GM12878 (cell line): ENCODE data around the gene ARSJ. TPM values are rescaled to one million over a fixed set of nuclear protein-coding genes. Genes with fewer than 3 reads are reported as not detected.

Experiments
- ATAC-seq: fragments of 200-7000 bp; cut with Tn5 transposase; 3 replicates; pipeline ENCODE4 v1.9.1; 2020; ENCODE audit warnings: mild to moderate bottlenecking, moderate library complexity
- BruUV-seq: library from RNA; stranded (reverse); fragments of 400-500 nt; replicated peaks from 2 replicates; lab custom pipeline; 2021; lab: Mats Ljungman, UMichigan
- CTCF ChIA-PET: fragments of 300-600 bp; sonication (Branson Sonifier 250); formaldehyde crosslinking; extraction: SDS; loops from one replicate; lab custom pipeline; 2021; ENCODE audit warnings: inconsistent platforms; lab: Yijun Ruan, JAX
- POLR2A ChIA-PET: fragments of 350-600 bp; formaldehyde crosslinking; extraction: SDS; loops from one replicate; lab custom pipeline; 2021; ENCODE audit warnings: inconsistent platforms; lab: Charles Lee
- RAD21 ChIA-PET: fragments of 300-600 bp; sonication (Branson Sonifier 250); formaldehyde crosslinking; loops from one replicate; lab custom pipeline; 2023; ENCODE audit warnings: antibody characterized with exemption; ENCODE audit not compliant: unreplicated experiment; lab: Charles Lee
- SMC1A ChIA-PET: fragments of 300-600 bp; sonication (Branson Sonifier 250); formaldehyde crosslinking; loops from one replicate; lab custom pipeline; 2023; ENCODE audit not compliant: unreplicated experiment, uncharacterized antibody; lab: Charles Lee
- DNase-seq: peaks from one replicate; pipeline ENCODE4 v3.0.0-alpha.2; 2011; ENCODE audit warnings: low read depth, low spot score
- FAIRE-seq: peaks from 3 replicates; lab custom pipeline; 2011; peaks lifted over from hg19 to GRCh38; lab: Jason Lieb, UNC
- H2AFZ ChIP-seq: 2 replicates; pipeline ENCODE4 v1.6.0; 2011; ENCODE audit warnings: low read depth, low read length, control low read depth; ENCODE audit not compliant: control insufficient read depth
- H3K27ac ChIP-seq: 2 replicates; pipeline ENCODE4 v1.5.1; 2011; ENCODE audit warnings: control low read depth; ENCODE audit not compliant: control insufficient read depth, insufficient read depth
- H3K27me3 ChIP-seq, 2 experiments: replicated peaks in 1 of 2; 2 replicates each; pipeline versions ENCODE4 v1.6.0 to v1.6.1; 2011; ENCODE audit warnings: low read length in 1 of 2; ENCODE audit not compliant: control insufficient read depth in 2 of 2, insufficient read depth in 2 of 2
- H3K36me3 ChIP-seq, 2 experiments: 2 replicates each; pipeline ENCODE4 v1.5.1; 2011; ENCODE audit warnings: low read length in 1 of 2; ENCODE audit not compliant: control insufficient read depth in 2 of 2, insufficient read depth in 2 of 2
- H3K4me1 ChIP-seq: 2 replicates; pipeline ENCODE4 v1.6.1; 2011; ENCODE audit warnings: mild to moderate bottlenecking, low read length, moderate library complexity, mixed read lengths; ENCODE audit not compliant: control insufficient read depth, insufficient read depth
- H3K4me2 ChIP-seq: 2 replicates; pipeline ENCODE4 v1.6.0; 2011; ENCODE audit warnings: control low read depth; ENCODE audit not compliant: control insufficient read depth, insufficient read depth
- H3K4me3 ChIP-seq: fragments of 200-600 bp; sonication (generic); 2 replicates; pipeline ENCODE4 v1.5.1; 2016
- H3K79me2 ChIP-seq: 2 replicates; pipeline ENCODE4 v1.6.0; 2011; ENCODE audit warnings: low read length; ENCODE audit not compliant: control insufficient read depth, insufficient read depth
- H3K9ac ChIP-seq: 2 replicates; pipeline ENCODE4 v1.8.0; 2011; ENCODE audit warnings: low read length, control low read depth, mixed read lengths; ENCODE audit not compliant: control insufficient read depth, insufficient read depth
- H3K9me3 ChIP-seq: replicated peaks from 3 replicates; pipeline ENCODE4 v1.5.1; 2011; ENCODE audit warnings: mild to moderate bottlenecking, low read length; ENCODE audit not compliant: control insufficient read depth, insufficient read depth
- H4K20me1 ChIP-seq: 2 replicates; pipeline ENCODE4 v1.6.0; 2011; ENCODE audit not compliant: control insufficient read depth, insufficient read depth
- BACH1 ChIP-seq: fragments of 450-650 bp; IDR thresholded peaks from 2 replicates; pipeline ENCODE4 v1.6.1; 2017; ENCODE audit warnings: mild to moderate bottlenecking, borderline replicate concordance
- BCL11A ChIP-seq: IDR thresholded peaks from 2 replicates; pipeline ENCODE4 v1.6.1; 2011; ENCODE audit warnings: low read depth, low read length
- BMI1 ChIP-seq: fragments of 450-650 bp; IDR thresholded peaks from 2 replicates; pipeline ENCODE4 v1.6.1; 2016; ENCODE audit warnings: mild to moderate bottlenecking, moderate library complexity, borderline replicate concordance
- CUX1 ChIP-seq: IDR thresholded peaks from 2 replicates; pipeline ENCODE4 v1.6.1; 2012; ENCODE audit warnings: improper control_type of control experiment, low read depth, low read length; ENCODE audit not compliant: insufficient replicate concordance
- GABPA ChIP-seq: IDR thresholded peaks from 2 replicates; pipeline ENCODE4 v1.6.1; 2014; ENCODE audit warnings: antibody characterized with exemption, low read depth, mild to moderate bottlenecking, inconsistent platforms
- NBN ChIP-seq: fragments of 450-650 bp; IDR thresholded peaks from 2 replicates; pipeline ENCODE4 v1.6.1; 2016
- NFIC ChIP-seq: IDR thresholded peaks from 2 replicates; pipeline ENCODE4 v1.6.1; 2012; ENCODE audit warnings: low read depth, mild to moderate bottlenecking, inconsistent platforms, low read length, moderate library complexity
- NFYA ChIP-seq: IDR thresholded peaks from 2 replicates; pipeline ENCODE4 v1.6.1; 2011; ENCODE audit warnings: low read depth, mild to moderate bottlenecking, low read length, improper control_type of control experiment, borderline replicate concordance
- PML ChIP-seq: IDR thresholded peaks from 2 replicates; pipeline ENCODE4 v1.6.1; 2012; ENCODE audit warnings: low read length, inconsistent platforms
- POLR2AphosphoS5 ChIP-seq: IDR thresholded peaks from 2 replicates; pipeline ENCODE4 v1.6.1; 2011; ENCODE audit warnings: mild to moderate bottlenecking, low read length, inconsistent platforms
- RAD51 ChIP-seq: fragments of 450-650 bp; IDR thresholded peaks from 2 replicates; pipeline ENCODE4 v1.6.1; 2016; ENCODE audit warnings: moderate library complexity, mild to moderate bottlenecking, inconsistent platforms
- SMAD5 ChIP-seq: IDR thresholded peaks from 2 replicates; pipeline ENCODE4 v1.6.1; 2016; ENCODE audit warnings: antibody characterized with exemption, low read depth
- SP1 ChIP-seq: IDR thresholded peaks from one replicate; pipeline ENCODE4 v1.6.1; 2011; ENCODE audit warnings: low read depth, low read length
- TAF1 ChIP-seq: IDR thresholded peaks from 2 replicates; pipeline ENCODE4 v1.6.1; 2011; ENCODE audit warnings: mild to moderate bottlenecking, low read depth, low read length, borderline replicate concordance
- USF1 ChIP-seq: IDR thresholded peaks from 2 replicates; pipeline ENCODE4 v1.6.1; 2011; ENCODE audit warnings: borderline replicate concordance, low read depth, mild to moderate bottlenecking, moderate library complexity, mixed read lengths, low read length; ENCODE audit not compliant: insufficient read depth; ENCODE audit errors: extremely low read length
- ZNF24 ChIP-seq: fragments of 450-650 bp; IDR thresholded peaks from 2 replicates; pipeline ENCODE4 v1.6.1; 2017; ENCODE audit warnings: antibody characterized with exemption, mild to moderate bottlenecking
- in situ Hi-C: fragments of 300-500 bp; cut with MboI; formaldehyde crosslinking; loops from 9 replicates; pipeline ENCODE4 v1.14.3; 2018; ENCODE audit warnings: mixed read lengths
- intact Hi-C: fragments of 100-400 bp; cut with micrococcal nuclease; formaldehyde crosslinking; loops from one replicate; pipeline ENCODE4 v1.14.2; 2022; ENCODE audit not compliant: unreplicated experiment
- polyA plus RNA-seq, 11 experiments: library from polyadenylated mRNA; depleted of rRNA in 4 of 11; unstranded in 6 of 11; stranded (reverse) in 5 of 11; fragments of >200 nt; fragmentation: Nextera tagmentation in 4 of 11; fragmentation: Illumina TruSeq in 1 of 11; extraction: Ambion mirVana in 4 of 11; extraction: Trizol in 1 of 11; gene quantifications; 1 replicate in 1 of 11; 2 replicates in 10 of 11; pipeline versions ENCODE4 v1.2.1 to v1.2.3, GENCODE V29; 2011 to 2016; ENCODE audit warnings: inconsistent platforms in 2 of 11, missing spikeins in 2 of 11, low read depth in 1 of 11
- total RNA-seq, 4 experiments: library from RNA; depleted of rRNA in 3 of 4; stranded (reverse); fragments of >200 nt in 3 of 4; fragmentation: Illumina TruSeq in 1 of 4; extraction: Trizol in 1 of 4; gene quantifications; 2 replicates each; pipeline versions ENCODE4 v1.2.1 to v1.2.3, GENCODE V29; 2013 to 2021
- TF ChIP-seq, protein P1 (sequence below): fragments of 450-650 bp; IDR thresholded peaks from 2 replicates; pipeline ENCODE4 v1.6.1; 2017; ENCODE audit warnings: mild to moderate bottlenecking, low read depth, inconsistent platforms; ENCODE audit not compliant: poor library complexity, severe bottlenecking

The ARSJ gene
- total and polyA plus RNA-seq, 10 of the 15 experiments (the other 5 are each of a cell fraction or from before 2014, with no cell fraction given), result under 0.01 to 0.19 (median 0.04) TPM; not detected in 5

DNA sequence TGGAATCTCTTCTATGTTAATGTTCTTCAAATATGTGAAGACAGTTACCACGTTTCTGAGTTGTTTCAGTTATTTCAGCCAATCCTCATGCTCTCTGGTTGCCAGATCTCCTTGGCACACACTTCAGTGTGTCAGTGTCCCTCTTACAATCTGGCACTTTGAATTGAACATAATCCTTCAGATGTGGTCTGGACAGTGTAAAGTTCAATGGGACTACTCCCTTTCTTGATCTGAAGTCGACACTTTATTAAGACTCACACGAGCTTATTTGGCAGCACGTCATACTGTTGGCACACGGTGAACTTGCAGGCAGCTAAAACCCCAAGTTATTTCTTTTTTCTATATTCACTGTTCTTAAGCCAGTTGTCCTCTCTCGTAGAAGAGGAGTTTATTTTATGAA lies 28.2 kb downstream of the ARSJ start (continued):
- TF ChIP-seq, protein P1, sequence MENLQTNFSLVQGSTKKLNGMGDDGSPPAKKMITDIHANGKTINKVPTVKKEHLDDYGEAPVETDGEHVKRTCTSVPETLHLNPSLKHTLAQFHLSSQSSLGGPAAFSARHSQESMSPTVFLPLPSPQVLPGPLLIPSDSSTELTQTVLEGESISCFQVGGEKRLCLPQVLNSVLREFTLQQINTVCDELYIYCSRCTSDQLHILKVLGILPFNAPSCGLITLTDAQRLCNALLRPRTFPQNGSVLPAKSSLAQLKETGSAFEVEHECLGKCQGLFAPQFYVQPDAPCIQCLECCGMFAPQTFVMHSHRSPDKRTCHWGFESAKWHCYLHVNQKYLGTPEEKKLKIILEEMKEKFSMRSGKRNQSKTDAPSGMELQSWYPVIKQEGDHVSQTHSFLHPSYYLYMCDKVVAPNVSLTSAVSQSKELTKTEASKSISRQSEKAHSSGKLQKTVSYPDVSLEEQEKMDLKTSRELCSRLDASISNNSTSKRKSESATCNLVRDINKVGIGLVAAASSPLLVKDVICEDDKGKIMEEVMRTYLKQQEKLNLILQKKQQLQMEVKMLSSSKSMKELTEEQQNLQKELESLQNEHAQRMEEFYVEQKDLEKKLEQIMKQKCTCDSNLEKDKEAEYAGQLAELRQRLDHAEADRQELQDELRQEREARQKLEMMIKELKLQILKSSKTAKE, result no peak

GRCh38 chr4:113950207-113950606 lies 29.2 kb downstream of the ARSJ start:
- Histone ChIP-seq H4K20me1 (no peaks in the 10 kb centered on the region), H3K9ac (no peak overlapping the region), H3K27me3 (no peaks in the 10 kb centered on the region), H2AFZ (no peak overlapping the region), H3K36me3 (no peaks in the 10 kb centered on the region), H3K4me1 (no peaks in the 10 kb centered on the region), H3K27ac (no peak overlapping the region), H3K4me3 (no peak overlapping the region), H3K9me3 (no peaks in the 10 kb centered on the region), H3K4me2 (no peak overlapping the region), H3K79me2 (no peaks in the 10 kb centered on the region)
- intact Hi-C loops, result loop anchor here (5.0 to 10.0 kb wide), 3 partner anchors 168 to 745 kb away; no protein-coding TSS in a partner anchor
- RAD21 ChIA-PET, result interaction anchor here (0.9 to 5.0 kb wide), 9 partner anchors 9 to 555 kb away, joined by 3 to 60 read pairs (median 4); no protein-coding TSS in a partner anchor
- CTCF ChIA-PET, result interaction anchor here (0.6 to 5.0 kb wide), 16 partner anchors 14 to 555 kb away, joined by 3 to 94 read pairs (median 4); no protein-coding TSS in a partner anchor
- no TSS peak for BruUV-seq
- POLR2A ChIA-PET, result no interaction called here
- ATAC-seq (no peak), FAIRE-seq (no peak), DNase-seq (no peak)
- in situ Hi-C loops, result loop anchor here (10.0 kb wide), 1 partner anchor 435 kb away; no protein-coding TSS in a partner anchor
- SMC1A ChIA-PET, result interaction anchor here (0.8 to 10.8 kb wide), 19 partner anchors 9 to 556 kb away, joined by 3 to 145 read pairs (median 4); no protein-coding TSS in a partner anchor
- TF ChIP-seq USF1, result no peak
- TF ChIP-seq POLR2AphosphoS5, result no peak
- TF ChIP-seq SP1, result no peak
- no peak for TF ChIP-seq NFYA
- no peak for TF ChIP-seq BACH1
- no peak for TF ChIP-seq PML
- TF ChIP-seq BCL11A, result no peak
- TF ChIP-seq NBN, result no peak
- no peak for TF ChIP-seq TAF1
- no peak for TF ChIP-seq CUX1
- TF ChIP-seq NFIC, result no peak
- TF ChIP-seq GABPA, result no peak
- no peak for TF ChIP-seq BMI1
- TF ChIP-seq SMAD5, result no peak
- no peak for TF ChIP-seq RAD51
- no peak for TF ChIP-seq ZNF24
